A673 (cell line): ENCODE data around the gene NEO1. TPM values are rescaled to one million over a fixed set of nuclear protein-coding genes. Genes with fewer than 3 reads are reported as not detected.
A peak's percentile ranks its signal among the peaks of the same experiment; 100 is the strongest.

Source experiments
- BruUV-seq: library from RNA; stranded (reverse); fragments of 400-500 nt; replicated peaks from 2 replicates; lab custom pipeline; 2021; lab: Mats Ljungman, UMichigan
- CTCF ChIA-PET: fragments of 300-600 bp; sonication (Branson Sonifier 250); formaldehyde crosslinking; loops from one replicate; lab custom pipeline; 2022; ENCODE audit warnings: antibody characterized with exemption; lab: Charles Lee
- POLR2A ChIA-PET: fragments of 300-600 bp; sonication (Branson Sonifier 250); formaldehyde crosslinking; loops from one replicate; lab custom pipeline; 2022; ENCODE audit warnings: antibody characterized with exemption; ENCODE audit not compliant: low non-redundant PET; lab: Charles Lee
- DNase-seq: peaks from one replicate; pipeline ENCODE4 v3.0.0-alpha.2; 2015; ENCODE audit warnings: low spot score
- H3K27ac ChIP-seq: fragments of 200-600 bp; sonication (generic); 2 replicates; pipeline ENCODE4 v1.5.1; 2016; ENCODE audit warnings: mixed run types, low read depth, mild to moderate bottlenecking, mixed read lengths, antibody characterized with exemption, low read length; ENCODE audit not compliant: poor library complexity, severe bottlenecking
- H3K27me3 ChIP-seq: fragments of 200-600 bp; sonication (generic); replicated peaks from 2 replicates; pipeline ENCODE4 v1.6.1; 2017; ENCODE audit warnings: mixed run types, low read depth, mild to moderate bottlenecking, mixed read lengths, antibody characterized with exemption, low read length; ENCODE audit not compliant: insufficient read depth, poor library complexity
- H3K36me3 ChIP-seq: fragments of 200-600 bp; sonication (generic); 2 replicates; pipeline ENCODE4 v1.6.1; 2016; ENCODE audit warnings: mixed run types, mild to moderate bottlenecking, mixed read lengths, antibody characterized with exemption, low read length; ENCODE audit not compliant: insufficient read depth, poor library complexity, severe bottlenecking
- H3K4me1 ChIP-seq: fragments of 200-600 bp; sonication (generic); 2 replicates; pipeline ENCODE4 v1.6.1; 2017; ENCODE audit warnings: mixed run types, mild to moderate bottlenecking, mixed read lengths, antibody characterized with exemption, low read length; ENCODE audit not compliant: insufficient read depth, poor library complexity, severe bottlenecking
- H3K4me3 ChIP-seq: fragments of 200-600 bp; sonication (generic); 2 replicates; pipeline ENCODE4 v1.5.1; 2016; ENCODE audit warnings: low read depth, mixed run types, mild to moderate bottlenecking, mixed read lengths, low read length; ENCODE audit not compliant: poor library complexity, severe bottlenecking
- H3K9me3 ChIP-seq: fragments of 200-600 bp; sonication (generic); 2 replicates; pipeline ENCODE4 v1.6.1; 2016; ENCODE audit warnings: mixed run types, low read depth, mild to moderate bottlenecking, mixed read lengths, antibody characterized with exemption, low read length; ENCODE audit not compliant: poor library complexity, severe bottlenecking
- CTCF ChIP-seq: fragments of 300-800, 200-600 bp; sonication (generic); conservative IDR thresholded peaks from 2 replicates; pipeline ENCODE4 v1.5.1; 2017; ENCODE audit warnings: low read depth, mild to moderate bottlenecking, antibody characterized with exemption, low read length, moderate library complexity, mixed read lengths
- EZH2 ChIP-seq: fragments of 200-600 bp; sonication (generic); IDR thresholded peaks from 2 replicates; pipeline ENCODE4 v1.6.1; 2017; ENCODE audit warnings: borderline replicate concordance, low read depth, mild to moderate bottlenecking, mixed read lengths, antibody characterized with exemption, low read length; ENCODE audit not compliant: poor library complexity, severe bottlenecking
- intact Hi-C: fragments of 100-400 bp; cut with micrococcal nuclease; formaldehyde crosslinking; loops from one replicate; pipeline ENCODE4 v1.10.0; 2022; ENCODE audit not compliant: unreplicated experiment
- total RNA-seq: library from RNA; stranded (reverse); gene quantifications from 2 replicates; pipeline ENCODE4 v1.2.3, GENCODE V29; 2021

Gene NEO1
- total RNA-seq, 1 experiment from 2014 or later: 72.6 TPM

- H3K4me1 ChIP-seq: no peaks in the 10 kb centered on the region
- no peak for DNase-seq
- no peak for TF ChIP-seq CTCF
- no peak for TF ChIP-seq EZH2
- H3K27ac ChIP-seq: no peak overlapping the region
- BruUV-seq: no TSS peak
- ChIA-PET POLR2A (no interaction called here), CTCF (no interaction called here)
- no peaks in the 10 kb centered on the region for H3K27me3 ChIP-seq
- intact Hi-C loops: no loop called here
- H3K36me3 ChIP-seq: no peaks in the 10 kb centered on the region
- H3K9me3 ChIP-seq: no peaks in the 10 kb centered on the region
- no peak overlapping the region for H3K4me3 ChIP-seq
These were observed 261.6 kb downstream of the NEO1 start for GRCh38 chr15:73313861-73314260.

GRCh38 chr15:73317651-73318462 lies 265.6 kb downstream of the NEO1 start:
- H3K4me1 ChIP-seq: no peaks in the 10 kb centered on the region
- no peaks in the 10 kb centered on the region for H3K27me3 ChIP-seq
- POLR2A ChIA-PET: no interaction called here
- H3K9me3 ChIP-seq: no peaks in the 10 kb centered on the region
- no peak overlapping the region for H3K27ac ChIP-seq
- CTCF ChIA-PET: no interaction called here
- no peaks in the 10 kb centered on the region for H3K36me3 ChIP-seq
- intact Hi-C loops: no loop called here
- no peak overlapping the region for H3K4me3 ChIP-seq
- no TSS peak for BruUV-seq
- TF ChIP-seq EZH2 (no peak), CTCF (no peak)
- peak; percentile 40 for DNase-seq

- ChIA-PET POLR2A (no interaction called here), CTCF (no interaction called here)
- intact Hi-C loops: no loop called here
- no peak for TF ChIP-seq EZH2
- TF ChIP-seq CTCF: no peak
- H3K36me3 ChIP-seq: no peaks in the 10 kb centered on the region
- BruUV-seq: no TSS peak
- no peak overlapping the region for H3K27ac ChIP-seq
- H3K9me3 ChIP-seq: no peaks in the 10 kb centered on the region
- no peaks in the 10 kb centered on the region for H3K27me3 ChIP-seq
- no peak overlapping the region for H3K4me3 ChIP-seq
- H3K4me1 ChIP-seq: no peaks in the 10 kb centered on the region
- DNase-seq: peak; percentile 74
These were observed 266.4 kb downstream of the NEO1 start for GRCh38 chr15:73318463-73319351.
